Panc1 (cell line): ENCODE measurements around the gene ABI3BP.

ENCODE experiments used
- POLR2AphosphoS5 ChIP-seq: IDR thresholded peaks from 2 replicates; pipeline ENCODE4 v1.6.1; 2012; ENCODE audit warnings: mild to moderate bottlenecking, low read depth, low read length, moderate library complexity
- SIN3A ChIP-seq: IDR thresholded peaks from 2 replicates; pipeline ENCODE4 v1.6.1; 2012; ENCODE audit warnings: low read depth, mild to moderate bottlenecking, low read length, moderate library complexity, borderline replicate concordance; ENCODE audit not compliant: insufficient read depth
- TCF7L2 ChIP-seq: IDR thresholded peaks from 2 replicates; pipeline ENCODE4 v1.6.1; 2011; ENCODE audit warnings: mild to moderate bottlenecking, low read depth, low read length, inconsistent platforms
- TF ChIP-seq, protein P1 (sequence below): fragments of 450-650 bp; IDR thresholded peaks from 2 replicates; pipeline ENCODE4 v1.5.1; 2017; ENCODE audit warnings: mild to moderate bottlenecking
- TF ChIP-seq, protein P2 (sequence below), 2 experiments: IDR thresholded peaks; 2 replicates each; pipeline ENCODE4 v1.6.1; 2011 to 2012; ENCODE audit warnings: low read depth in 2 of 2, control low read depth in 1 of 2, low read length in 1 of 2, mild to moderate bottlenecking in 1 of 2, moderate library complexity in 1 of 2; ENCODE audit not compliant: insufficient read depth in 1 of 2

DNA sequence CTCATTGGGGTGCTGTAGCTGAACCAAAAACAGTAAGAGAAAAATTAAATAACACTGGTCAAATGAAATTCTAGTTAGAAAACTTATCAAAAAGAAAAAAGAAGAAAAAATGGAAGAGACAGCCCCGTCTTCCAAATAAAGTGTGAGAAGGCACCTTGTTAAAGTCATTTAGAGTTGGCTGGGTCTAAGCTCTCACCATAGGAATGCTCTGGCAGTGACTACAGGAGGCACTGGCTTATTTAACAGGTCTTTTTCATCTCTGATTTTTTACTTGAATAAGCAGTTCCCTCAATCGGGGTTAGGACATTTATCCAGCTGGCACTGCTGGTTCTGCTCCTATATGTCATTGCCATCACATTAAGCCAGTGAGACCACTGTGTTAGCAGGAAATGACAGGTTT lies 1.6 kb upstream of the ABI3BP start:
- TF ChIP-seq, protein P1, sequence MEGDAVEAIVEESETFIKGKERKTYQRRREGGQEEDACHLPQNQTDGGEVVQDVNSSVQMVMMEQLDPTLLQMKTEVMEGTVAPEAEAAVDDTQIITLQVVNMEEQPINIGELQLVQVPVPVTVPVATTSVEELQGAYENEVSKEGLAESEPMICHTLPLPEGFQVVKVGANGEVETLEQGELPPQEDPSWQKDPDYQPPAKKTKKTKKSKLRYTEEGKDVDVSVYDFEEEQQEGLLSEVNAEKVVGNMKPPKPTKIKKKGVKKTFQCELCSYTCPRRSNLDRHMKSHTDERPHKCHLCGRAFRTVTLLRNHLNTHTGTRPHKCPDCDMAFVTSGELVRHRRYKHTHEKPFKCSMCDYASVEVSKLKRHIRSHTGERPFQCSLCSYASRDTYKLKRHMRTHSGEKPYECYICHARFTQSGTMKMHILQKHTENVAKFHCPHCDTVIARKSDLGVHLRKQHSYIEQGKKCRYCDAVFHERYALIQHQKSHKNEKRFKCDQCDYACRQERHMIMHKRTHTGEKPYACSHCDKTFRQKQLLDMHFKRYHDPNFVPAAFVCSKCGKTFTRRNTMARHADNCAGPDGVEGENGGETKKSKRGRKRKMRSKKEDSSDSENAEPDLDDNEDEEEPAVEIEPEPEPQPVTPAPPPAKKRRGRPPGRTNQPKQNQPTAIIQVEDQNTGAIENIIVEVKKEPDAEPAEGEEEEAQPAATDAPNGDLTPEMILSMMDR: no peak
- TF ChIP-seq POLR2AphosphoS5: no peak
- TF ChIP-seq, protein P2, sequence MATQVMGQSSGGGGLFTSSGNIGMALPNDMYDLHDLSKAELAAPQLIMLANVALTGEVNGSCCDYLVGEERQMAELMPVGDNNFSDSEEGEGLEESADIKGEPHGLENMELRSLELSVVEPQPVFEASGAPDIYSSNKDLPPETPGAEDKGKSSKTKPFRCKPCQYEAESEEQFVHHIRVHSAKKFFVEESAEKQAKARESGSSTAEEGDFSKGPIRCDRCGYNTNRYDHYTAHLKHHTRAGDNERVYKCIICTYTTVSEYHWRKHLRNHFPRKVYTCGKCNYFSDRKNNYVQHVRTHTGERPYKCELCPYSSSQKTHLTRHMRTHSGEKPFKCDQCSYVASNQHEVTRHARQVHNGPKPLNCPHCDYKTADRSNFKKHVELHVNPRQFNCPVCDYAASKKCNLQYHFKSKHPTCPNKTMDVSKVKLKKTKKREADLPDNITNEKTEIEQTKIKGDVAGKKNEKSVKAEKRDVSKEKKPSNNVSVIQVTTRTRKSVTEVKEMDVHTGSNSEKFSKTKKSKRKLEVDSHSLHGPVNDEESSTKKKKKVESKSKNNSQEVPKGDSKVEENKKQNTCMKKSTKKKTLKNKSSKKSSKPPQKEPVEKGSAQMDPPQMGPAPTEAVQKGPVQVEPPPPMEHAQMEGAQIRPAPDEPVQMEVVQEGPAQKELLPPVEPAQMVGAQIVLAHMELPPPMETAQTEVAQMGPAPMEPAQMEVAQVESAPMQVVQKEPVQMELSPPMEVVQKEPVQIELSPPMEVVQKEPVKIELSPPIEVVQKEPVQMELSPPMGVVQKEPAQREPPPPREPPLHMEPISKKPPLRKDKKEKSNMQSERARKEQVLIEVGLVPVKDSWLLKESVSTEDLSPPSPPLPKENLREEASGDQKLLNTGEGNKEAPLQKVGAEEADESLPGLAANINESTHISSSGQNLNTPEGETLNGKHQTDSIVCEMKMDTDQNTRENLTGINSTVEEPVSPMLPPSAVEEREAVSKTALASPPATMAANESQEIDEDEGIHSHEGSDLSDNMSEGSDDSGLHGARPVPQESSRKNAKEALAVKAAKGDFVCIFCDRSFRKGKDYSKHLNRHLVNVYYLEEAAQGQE (IDR thresholded peaks at IDR 0.05; ENCODE audit: insufficient read depth in 1 of 2, low read depth in 2 of 2, low read length in 1 of 2): no peak
- no peak for TF ChIP-seq TCF7L2
- TF ChIP-seq SIN3A: no peak
